Type B pancreatic cell (in vitro differentiated cells): Measurements from ENCODE around the gene SRRD. TPM values are rescaled to one million over a fixed set of nuclear protein-coding genes. Genes with fewer than 3 reads are reported as not detected.
A peak's percentile ranks its signal among the peaks of the same experiment; 100 is the strongest.

Experiments used
- DNase-seq: peaks from one replicate; pipeline ENCODE4 v3.0.0; 2021; ENCODE audit warnings: mixed read lengths; ENCODE audit not compliant: unreplicated experiment; ENCODE audit errors: extremely low spot score
- H3K27ac Mint-ChIP-seq: 2 replicates; pipeline ENCODE4 v1.8.0; 2021; ENCODE audit warnings: mild to moderate bottlenecking, mixed read lengths
- H3K27me3 Mint-ChIP-seq: 2 replicates; pipeline ENCODE4 v1.8.0; 2021; ENCODE audit warnings: mixed read lengths
- H3K36me3 Mint-ChIP-seq: 2 replicates; pipeline ENCODE4 v1.8.0; 2021; ENCODE audit warnings: mixed read lengths
- H3K4me1 Mint-ChIP-seq: one replicate; pipeline ENCODE4 v1.8.0; 2021; ENCODE audit warnings: mixed read lengths; ENCODE audit not compliant: unreplicated experiment
- H3K4me3 Mint-ChIP-seq: 2 replicates; pipeline ENCODE4 v1.8.0; 2021; ENCODE audit warnings: mild to moderate bottlenecking, mixed read lengths
- H3K9me3 Mint-ChIP-seq: 2 replicates; pipeline ENCODE4 v1.8.0; 2021; ENCODE audit warnings: mixed read lengths
- total RNA-seq: library from RNA; stranded (reverse); gene quantifications from 2 replicates; pipeline ENCODE4 v1.2.1, GENCODE V29; 2021; ENCODE audit warnings: low replicate concordance
- TF ChIP-seq, protein P1 (sequence below): fragments of 200-600 bp; sonication (generic); conservative IDR thresholded peaks from 2 replicates; pipeline ENCODE4 v1.5.0; 2021; ENCODE audit warnings: antibody characterized with exemption, mild to moderate bottlenecking

Gene SRRD
- total RNA-seq, 1 donor from 2014 or later = 27.7 TPM

DNA sequence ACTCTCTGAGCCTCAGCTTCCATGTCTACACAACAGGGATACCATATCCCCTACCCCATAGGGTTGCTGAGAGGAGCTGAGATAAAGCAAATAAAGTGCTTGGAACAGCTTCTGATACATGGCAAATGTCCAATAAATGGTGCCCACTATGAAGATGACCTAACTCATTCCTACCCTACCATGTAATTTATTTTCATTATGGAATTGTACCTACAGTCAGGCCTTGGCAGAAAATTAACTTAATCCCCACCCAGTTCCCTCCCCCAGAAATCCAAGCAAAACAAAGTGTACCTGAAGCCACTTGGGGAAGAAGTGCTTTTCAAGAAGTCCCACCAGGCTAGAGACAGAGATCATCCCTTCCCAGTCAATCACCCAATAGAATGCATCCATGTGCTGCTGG lies 10.8 kb downstream of the SRRD start:
- Mint-ChIP-seq H3K4me3 (no peak overlapping the region), H3K36me3 (peaks cover 21% of the 10 kb centered on the region), H3K4me1 (no peaks in the 10 kb centered on the region), H3K27me3 (no peaks in the 10 kb centered on the region), H3K9me3 (no peaks in the 10 kb centered on the region), H3K27ac (no peak overlapping the region)
- no peak for DNase-seq
- TF ChIP-seq, protein P1, sequence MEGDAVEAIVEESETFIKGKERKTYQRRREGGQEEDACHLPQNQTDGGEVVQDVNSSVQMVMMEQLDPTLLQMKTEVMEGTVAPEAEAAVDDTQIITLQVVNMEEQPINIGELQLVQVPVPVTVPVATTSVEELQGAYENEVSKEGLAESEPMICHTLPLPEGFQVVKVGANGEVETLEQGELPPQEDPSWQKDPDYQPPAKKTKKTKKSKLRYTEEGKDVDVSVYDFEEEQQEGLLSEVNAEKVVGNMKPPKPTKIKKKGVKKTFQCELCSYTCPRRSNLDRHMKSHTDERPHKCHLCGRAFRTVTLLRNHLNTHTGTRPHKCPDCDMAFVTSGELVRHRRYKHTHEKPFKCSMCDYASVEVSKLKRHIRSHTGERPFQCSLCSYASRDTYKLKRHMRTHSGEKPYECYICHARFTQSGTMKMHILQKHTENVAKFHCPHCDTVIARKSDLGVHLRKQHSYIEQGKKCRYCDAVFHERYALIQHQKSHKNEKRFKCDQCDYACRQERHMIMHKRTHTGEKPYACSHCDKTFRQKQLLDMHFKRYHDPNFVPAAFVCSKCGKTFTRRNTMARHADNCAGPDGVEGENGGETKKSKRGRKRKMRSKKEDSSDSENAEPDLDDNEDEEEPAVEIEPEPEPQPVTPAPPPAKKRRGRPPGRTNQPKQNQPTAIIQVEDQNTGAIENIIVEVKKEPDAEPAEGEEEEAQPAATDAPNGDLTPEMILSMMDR = no peak

DNA sequence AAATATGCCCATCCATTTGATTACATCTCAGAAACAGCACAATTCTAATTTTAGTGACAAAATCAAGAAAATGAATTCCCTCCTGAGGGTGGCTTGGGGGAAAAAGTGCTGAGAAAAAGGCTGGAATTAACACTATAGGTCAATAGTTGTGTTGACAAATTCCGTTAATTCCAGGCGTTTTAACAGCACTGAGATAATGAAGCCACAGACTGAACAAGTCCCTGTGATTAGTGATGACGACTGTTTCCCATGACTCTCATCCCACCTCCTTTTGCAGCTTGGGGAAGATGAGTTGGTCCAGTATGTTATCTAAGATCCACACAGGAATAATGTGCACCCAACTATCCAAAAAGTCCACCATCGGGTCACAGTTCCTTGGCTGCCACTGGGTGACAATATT lies 12.8 kb downstream of the SRRD start:
- Mint-ChIP-seq H3K36me3 (peaks cover 25% of the 10 kb centered on the region), H3K27ac (no peak overlapping the region), H3K27me3 (no peaks in the 10 kb centered on the region), H3K4me1 (no peaks in the 10 kb centered on the region), H3K4me3 (no peak overlapping the region), H3K9me3 (no peaks in the 10 kb centered on the region)
- DNase-seq = no peak
- TF ChIP-seq, protein P1 = no peak

DNA sequence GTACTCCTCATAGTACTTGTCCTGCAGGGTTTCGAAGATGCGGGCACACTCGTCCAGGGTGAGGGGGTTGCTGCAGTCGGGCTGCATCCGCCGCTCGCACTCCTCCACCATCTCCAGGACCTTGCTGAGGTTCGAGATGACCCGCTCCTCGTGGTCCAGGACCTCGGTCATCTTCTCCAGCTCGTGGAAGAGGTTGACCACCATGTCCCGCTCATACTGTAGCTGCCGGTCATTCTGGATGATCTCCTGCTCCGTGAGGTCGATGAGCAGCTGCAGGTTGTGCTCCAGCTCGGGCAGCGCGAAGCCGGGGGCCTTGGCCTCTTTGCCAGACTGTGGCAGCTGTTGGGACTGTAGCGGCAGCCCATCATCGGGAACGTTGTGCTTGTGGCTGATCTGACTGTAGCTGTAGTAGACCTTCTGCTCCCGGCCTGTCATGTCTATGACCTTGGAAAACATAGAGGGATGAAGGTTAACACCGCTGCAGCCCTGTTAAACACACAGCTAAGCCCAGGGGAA lies 15.6 kb downstream of the SRRD start:
- TF ChIP-seq, protein P1 = no peak
- no peaks in the 10 kb centered on the region for H3K27me3 Mint-ChIP-seq
- H3K36me3 Mint-ChIP-seq = peaks cover 39% of the 10 kb centered on the region
- H3K4me3 Mint-ChIP-seq = no peak overlapping the region
- H3K4me1 Mint-ChIP-seq = no peaks in the 10 kb centered on the region
- no peak for DNase-seq
- H3K27ac Mint-ChIP-seq = no peak overlapping the region
- no peaks in the 10 kb centered on the region for H3K9me3 Mint-ChIP-seq

DNA sequence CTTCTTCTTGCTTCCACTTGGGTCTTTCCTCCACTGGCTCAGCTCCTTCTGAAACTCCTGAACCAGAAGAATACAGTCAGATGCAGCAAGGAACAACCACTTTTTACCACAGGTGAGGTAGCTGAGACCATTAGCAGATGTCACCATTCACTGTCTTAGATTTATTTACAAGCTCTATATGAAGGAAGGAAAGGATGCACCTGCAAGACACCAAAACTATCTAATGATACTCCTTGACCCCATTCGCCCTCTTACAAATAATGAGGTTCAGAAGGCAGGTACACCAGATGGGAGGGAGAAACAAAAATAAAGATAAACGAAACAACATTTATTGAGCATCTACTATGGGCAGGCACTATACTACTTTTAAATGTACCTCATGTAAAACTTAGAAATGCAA lies 18.3 kb downstream of the SRRD start:
- no peak for DNase-seq
- H3K4me1 Mint-ChIP-seq = no peaks in the 10 kb centered on the region
- TF ChIP-seq, protein P1 = no peak
- H3K27ac Mint-ChIP-seq = no peak overlapping the region
- no peaks in the 10 kb centered on the region for H3K27me3 Mint-ChIP-seq
- H3K4me3 Mint-ChIP-seq = no peak overlapping the region
- no peaks in the 10 kb centered on the region for H3K9me3 Mint-ChIP-seq
- peaks cover 43% of the 10 kb centered on the region for H3K36me3 Mint-ChIP-seq

DNA sequence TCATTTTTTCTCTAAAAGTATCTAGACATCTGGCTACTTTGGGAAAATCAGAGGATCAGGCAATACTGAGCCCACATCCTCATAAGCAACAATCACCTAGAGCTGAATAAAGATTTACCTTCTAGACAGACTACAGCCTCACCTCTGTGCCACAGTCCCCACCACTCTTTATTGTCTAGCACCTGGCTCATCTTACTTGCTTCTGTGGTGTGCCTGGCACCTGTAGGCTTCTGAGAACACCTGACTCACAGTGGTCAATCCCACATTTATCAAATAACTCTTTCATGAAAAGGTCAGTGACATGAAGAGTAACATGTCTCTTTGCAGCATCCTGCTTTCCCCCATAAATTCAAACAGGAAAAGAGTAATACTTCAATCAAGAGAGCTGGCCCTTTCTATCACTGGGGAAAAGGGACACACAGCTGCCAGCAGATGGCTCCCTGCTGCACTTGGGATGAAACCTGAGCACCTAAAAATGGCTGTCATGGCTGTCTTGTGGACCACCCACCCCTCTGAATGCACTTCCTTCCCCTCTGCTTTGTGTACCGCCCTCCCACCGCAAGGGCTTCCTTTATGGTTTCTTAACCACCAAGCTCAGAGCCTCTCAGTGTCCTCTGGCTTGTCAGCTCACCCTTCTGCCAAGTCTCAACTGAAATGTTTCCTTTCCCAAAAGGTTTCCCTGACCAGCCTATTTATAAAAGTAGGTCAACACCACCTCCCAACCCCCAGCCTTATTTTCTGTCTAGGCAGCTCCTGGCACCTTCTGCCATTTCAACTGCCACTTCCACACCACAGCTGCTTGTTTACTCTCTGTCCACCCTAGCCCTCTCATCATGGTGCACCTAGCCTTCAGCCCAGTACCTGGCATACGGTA lies 19.2 kb downstream of the SRRD start:
- no peak overlapping the region for H3K27ac Mint-ChIP-seq
- TF ChIP-seq, protein P1 = peak; percentile 72
- no peak overlapping the region for H3K4me3 Mint-ChIP-seq
- H3K36me3 Mint-ChIP-seq = peaks cover 40% of the 10 kb centered on the region
- no peaks in the 10 kb centered on the region for H3K4me1 Mint-ChIP-seq
- no peaks in the 10 kb centered on the region for H3K27me3 Mint-ChIP-seq
- no peaks in the 10 kb centered on the region for H3K9me3 Mint-ChIP-seq
- DNase-seq = no peak
